Astrocyte (in vitro differentiated cells and primary cell): Measurements from ENCODE around the gene RUFY3. TPM values are rescaled to one million over a fixed set of nuclear protein-coding genes. Genes with fewer than 3 reads are reported as not detected.
A peak's percentile ranks its signal among the peaks of the same experiment; 100 is the strongest.

Experiments used
- DNase-seq: peaks from one replicate; pipeline ENCODE4 v3.0.0-alpha.2; 2010; ENCODE audit warnings: low read depth
- FAIRE-seq: peaks from 2 replicates; lab custom pipeline; 2011; peaks lifted over from hg19 to GRCh38; lab: Jason Lieb, UNC
- H2AFZ ChIP-seq: 2 replicates; pipeline ENCODE4 v1.6.0; 2012; ENCODE audit warnings: low read depth, low read length, inconsistent platforms
- H3K27ac ChIP-seq: 2 replicates; pipeline ENCODE4 v1.5.1; 2011; ENCODE audit warnings: low read depth, low read length, inconsistent platforms
- H3K27me3 ChIP-seq: 2 replicates; pipeline ENCODE4 v1.6.0; 2011; ENCODE audit warnings: low read length, inconsistent platforms; ENCODE audit not compliant: insufficient read depth
- H3K36me3 ChIP-seq: 2 replicates; pipeline ENCODE4 v1.5.1; 2011; ENCODE audit warnings: low read length, inconsistent platforms; ENCODE audit not compliant: insufficient read depth
- H3K4me1 ChIP-seq: 2 replicates; pipeline ENCODE4 v1.5.1; 2011; ENCODE audit warnings: low read length, inconsistent platforms; ENCODE audit not compliant: insufficient read depth
- H3K4me2 ChIP-seq: 2 replicates; pipeline ENCODE4 v1.6.0; 2012; ENCODE audit warnings: low read length, inconsistent platforms
- H3K4me3 ChIP-seq: 2 replicates; pipeline ENCODE4 v1.5.1; 2011; ENCODE audit warnings: low read depth, mild to moderate bottlenecking, low read length, inconsistent platforms; ENCODE audit not compliant: insufficient read depth
- H3K79me2 ChIP-seq: 2 replicates; pipeline ENCODE4 v1.6.0; 2012; ENCODE audit warnings: mild to moderate bottlenecking, low read length, inconsistent platforms; ENCODE audit not compliant: insufficient read depth
- H3K9ac ChIP-seq: 2 replicates; pipeline ENCODE4 v1.6.0; 2012; ENCODE audit warnings: mild to moderate bottlenecking, low read length, inconsistent platforms
- H3K9me3 ChIP-seq: 2 replicates; pipeline ENCODE4 v1.5.1; 2012; ENCODE audit warnings: low read depth, mild to moderate bottlenecking, low read length, inconsistent platforms; ENCODE audit not compliant: insufficient read depth
- H4K20me1 ChIP-seq: 2 replicates; pipeline ENCODE4 v1.6.0; 2012; ENCODE audit warnings: low read length, inconsistent platforms; ENCODE audit not compliant: insufficient read depth
- H3K27ac Mint-ChIP-seq: one replicate; pipeline ENCODE4 v1.8.0; 2021; ENCODE audit warnings: mild to moderate bottlenecking, mixed read lengths; ENCODE audit not compliant: unreplicated experiment
- H3K27me3 Mint-ChIP-seq: one replicate; pipeline ENCODE4 v1.8.0; 2021; ENCODE audit warnings: low read depth, mixed read lengths; ENCODE audit not compliant: unreplicated experiment
- H3K36me3 Mint-ChIP-seq: one replicate; pipeline ENCODE4 v1.8.0; 2021; ENCODE audit warnings: low read depth, mixed read lengths; ENCODE audit not compliant: unreplicated experiment
- H3K4me1 Mint-ChIP-seq: one replicate; pipeline ENCODE4 v1.8.0; 2021; ENCODE audit warnings: low read depth, mixed read lengths; ENCODE audit not compliant: unreplicated experiment
- H3K4me3 Mint-ChIP-seq: one replicate; pipeline ENCODE4 v1.8.0; 2021; ENCODE audit warnings: mild to moderate bottlenecking, moderate library complexity, mixed read lengths; ENCODE audit not compliant: unreplicated experiment
- H3K9me3 Mint-ChIP-seq: one replicate; pipeline ENCODE4 v1.8.0; 2021; ENCODE audit warnings: mild to moderate bottlenecking, mixed read lengths; ENCODE audit not compliant: unreplicated experiment
- EZH2 ChIP-seq: IDR thresholded peaks from 2 replicates; pipeline ENCODE4 v1.6.1; 2012; ENCODE audit warnings: mild to moderate bottlenecking, low read length, inconsistent platforms; ENCODE audit not compliant: insufficient read depth
- total RNA-seq: library from RNA; stranded (reverse); gene quantifications from 2 replicates; pipeline ENCODE4 v1.2.1, GENCODE V29; 2021
- TF ChIP-seq, protein P1 (sequence below): IDR thresholded peaks from 2 replicates; pipeline ENCODE4 v1.5.1; 2011; ENCODE audit warnings: low read depth, mild to moderate bottlenecking, inconsistent platforms, low read length, moderate library complexity; ENCODE audit not compliant: insufficient read depth

The RUFY3 gene
- total RNA-seq, 1 donor from 2014 or later = 57.5 TPM

- Mint-ChIP-seq H3K27me3 (no peaks in the 10 kb centered on the region), H3K4me3 (no peak overlapping the region), H3K9me3 (no peaks in the 10 kb centered on the region), H3K27ac (no peak overlapping the region), H3K36me3 (peaks cover 2% of the 10 kb centered on the region), H3K4me1 (no peaks in the 10 kb centered on the region)
- Histone ChIP-seq H3K27ac (no peak overlapping the region), H3K9me3 (no peaks in the 10 kb centered on the region), H2AFZ (no peak overlapping the region), H3K4me2 (no peak overlapping the region), H3K27me3 (no peaks in the 10 kb centered on the region), H3K4me3 (no peak overlapping the region), H3K4me1 (no peaks in the 10 kb centered on the region), H3K79me2 (peaks cover 65% of the 10 kb centered on the region), H4K20me1 (peaks cover 35% of the 10 kb centered on the region), H3K9ac (no peak overlapping the region), H3K36me3 (no peaks in the 10 kb centered on the region)
- TF ChIP-seq EZH2 = no peak
- TF ChIP-seq, protein P1, sequence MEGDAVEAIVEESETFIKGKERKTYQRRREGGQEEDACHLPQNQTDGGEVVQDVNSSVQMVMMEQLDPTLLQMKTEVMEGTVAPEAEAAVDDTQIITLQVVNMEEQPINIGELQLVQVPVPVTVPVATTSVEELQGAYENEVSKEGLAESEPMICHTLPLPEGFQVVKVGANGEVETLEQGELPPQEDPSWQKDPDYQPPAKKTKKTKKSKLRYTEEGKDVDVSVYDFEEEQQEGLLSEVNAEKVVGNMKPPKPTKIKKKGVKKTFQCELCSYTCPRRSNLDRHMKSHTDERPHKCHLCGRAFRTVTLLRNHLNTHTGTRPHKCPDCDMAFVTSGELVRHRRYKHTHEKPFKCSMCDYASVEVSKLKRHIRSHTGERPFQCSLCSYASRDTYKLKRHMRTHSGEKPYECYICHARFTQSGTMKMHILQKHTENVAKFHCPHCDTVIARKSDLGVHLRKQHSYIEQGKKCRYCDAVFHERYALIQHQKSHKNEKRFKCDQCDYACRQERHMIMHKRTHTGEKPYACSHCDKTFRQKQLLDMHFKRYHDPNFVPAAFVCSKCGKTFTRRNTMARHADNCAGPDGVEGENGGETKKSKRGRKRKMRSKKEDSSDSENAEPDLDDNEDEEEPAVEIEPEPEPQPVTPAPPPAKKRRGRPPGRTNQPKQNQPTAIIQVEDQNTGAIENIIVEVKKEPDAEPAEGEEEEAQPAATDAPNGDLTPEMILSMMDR = no peak
- FAIRE-seq (no peak), DNase-seq (no peak)
These were observed 33.4 kb downstream of the RUFY3 start for GRCh38 chr4:70754990-70755688.

GRCh38 chr4:70759126-70759525 is 37.4 kb downstream of the RUFY3 start:
- Histone ChIP-seq H3K4me2 (no peak overlapping the region), H3K4me3 (no peak overlapping the region), H2AFZ (no peak overlapping the region), H3K27ac (no peak overlapping the region), H3K27me3 (no peaks in the 10 kb centered on the region), H3K9ac (no peak overlapping the region), H4K20me1 (peaks cover 42% of the 10 kb centered on the region), H3K79me2 (peaks cover 52% of the 10 kb centered on the region), H3K9me3 (no peaks in the 10 kb centered on the region), H3K36me3 (peaks cover 7% of the 10 kb centered on the region), H3K4me1 (peaks cover 5% of the 10 kb centered on the region)
- no peaks in the 10 kb centered on the region for H3K27me3 Mint-ChIP-seq
- H3K9me3 Mint-ChIP-seq = no peaks in the 10 kb centered on the region
- peaks cover 4% of the 10 kb centered on the region for H3K36me3 Mint-ChIP-seq
- H3K27ac Mint-ChIP-seq = no peak overlapping the region
- no peak for DNase-seq
- TF ChIP-seq, protein P1 = no peak
- TF ChIP-seq EZH2 = no peak
- FAIRE-seq = peak; percentile 52
- no peak overlapping the region for H3K4me3 Mint-ChIP-seq
- H3K4me1 Mint-ChIP-seq = peaks cover 6% of the 10 kb centered on the region

DNA sequence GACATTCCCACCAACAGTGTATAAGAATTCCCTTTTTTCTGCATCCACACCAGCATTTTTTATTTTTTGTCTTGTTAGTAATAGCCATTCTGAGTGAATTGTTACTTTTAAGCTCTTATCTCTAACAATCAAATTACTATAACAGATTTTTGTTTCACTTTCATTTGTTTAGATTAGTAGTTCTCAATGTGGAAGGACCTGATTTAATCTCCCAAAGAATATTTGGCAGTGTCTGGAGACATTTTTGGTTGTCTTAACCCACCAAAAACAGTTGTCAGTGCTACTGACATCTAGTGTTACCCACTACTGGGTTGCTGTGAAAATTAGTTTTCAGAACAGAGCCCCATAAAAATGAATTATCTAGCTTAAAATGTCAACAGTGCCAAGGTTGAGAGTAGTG is 37.9 kb downstream of the RUFY3 start:
- H3K4me1 Mint-ChIP-seq = peaks cover 6% of the 10 kb centered on the region

More for the DNA sequence above, 37.9 kb downstream of the RUFY3 start:
- no peak overlapping the region for H3K27ac ChIP-seq
- H3K9me3 Mint-ChIP-seq = no peaks in the 10 kb centered on the region
- DNase-seq = peak; percentile 9
- peaks cover 5% of the 10 kb centered on the region for H3K4me1 ChIP-seq
- H3K27me3 ChIP-seq = no peaks in the 10 kb centered on the region
- no peak overlapping the region for H3K4me2 ChIP-seq
- H3K9ac ChIP-seq = no peak overlapping the region
- no peaks in the 10 kb centered on the region for H3K27me3 Mint-ChIP-seq
- H3K79me2 ChIP-seq = peaks cover 52% of the 10 kb centered on the region
- FAIRE-seq = no peak
- no peak overlapping the region for H3K27ac Mint-ChIP-seq
- H4K20me1 ChIP-seq = peaks cover 43% of the 10 kb centered on the region
- TF ChIP-seq, protein P1 = no peak
- no peak for TF ChIP-seq EZH2
- H3K36me3 ChIP-seq = peaks cover 7% of the 10 kb centered on the region
- H3K36me3 Mint-ChIP-seq = peaks cover 9% of the 10 kb centered on the region
- no peak overlapping the region for H3K4me3 ChIP-seq
- H3K4me3 Mint-ChIP-seq = no peak overlapping the region
- no peak overlapping the region for H2AFZ ChIP-seq
- no peaks in the 10 kb centered on the region for H3K9me3 ChIP-seq
